Measurements from ENCODE around the gene BAIAP2L2.
"Not testable (repeated sequence)": the region's sequence is repeated elsewhere in the genome, so short reads cannot be mapped to it uniquely, and the experiment has no call there.

BAIAP2L2 gene, protein sequence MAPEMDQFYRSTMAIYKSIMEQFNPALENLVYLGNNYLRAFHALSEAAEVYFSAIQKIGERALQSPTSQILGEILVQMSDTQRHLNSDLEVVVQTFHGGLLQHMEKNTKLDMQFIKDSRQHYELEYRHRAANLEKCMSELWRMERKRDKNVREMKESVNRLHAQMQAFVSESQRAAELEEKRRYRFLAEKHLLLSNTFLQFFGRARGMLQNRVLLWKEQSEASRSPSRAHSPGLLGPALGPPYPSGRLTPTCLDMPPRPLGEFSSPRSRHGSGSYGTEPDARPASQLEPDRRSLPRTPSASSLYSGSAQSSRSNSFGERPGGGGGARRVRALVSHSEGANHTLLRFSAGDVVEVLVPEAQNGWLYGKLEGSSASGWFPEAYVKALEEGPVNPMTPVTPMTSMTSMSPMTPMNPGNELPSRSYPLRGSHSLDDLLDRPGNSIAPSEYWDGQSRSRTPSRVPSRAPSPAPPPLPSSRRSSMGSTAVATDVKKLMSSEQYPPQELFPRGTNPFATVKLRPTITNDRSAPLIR

GRCh38 chr22:38110008-38110862 lies at the start of gene BAIAP2L2:
Gene BAIAP2L2 (minus strand): TSS chr22:38110684. CDS start chr22:38110525, 159 bp downstream.
- DNase-seq (ENCODE audit: low spot score): no peak

GRCh38 chr22:38155703-38156102 lies 45.2 kb upstream of the BAIAP2L2 start:
- no peak for DNase-seq (ENCODE audit: low spot score)

DNA sequence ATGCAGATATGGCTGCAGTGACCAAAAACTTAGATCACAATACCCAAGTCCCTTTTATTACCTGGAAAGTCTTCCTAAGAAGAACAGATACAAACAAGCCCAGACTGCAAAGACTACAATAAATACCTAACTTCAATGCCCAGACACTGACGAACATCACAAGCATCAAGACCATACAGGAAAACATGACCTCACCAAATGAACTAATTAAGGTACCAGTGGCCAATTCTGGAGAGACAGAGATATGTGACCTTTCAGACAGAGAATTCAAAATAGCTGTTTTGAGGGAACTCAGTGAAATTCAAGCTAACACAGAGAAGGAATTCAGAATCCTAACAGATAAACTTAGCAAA lies 44.1 kb upstream of the BAIAP2L2 start:
- not testable (repeated sequence) for DNase-seq (ENCODE audit: low spot score)

DNA sequence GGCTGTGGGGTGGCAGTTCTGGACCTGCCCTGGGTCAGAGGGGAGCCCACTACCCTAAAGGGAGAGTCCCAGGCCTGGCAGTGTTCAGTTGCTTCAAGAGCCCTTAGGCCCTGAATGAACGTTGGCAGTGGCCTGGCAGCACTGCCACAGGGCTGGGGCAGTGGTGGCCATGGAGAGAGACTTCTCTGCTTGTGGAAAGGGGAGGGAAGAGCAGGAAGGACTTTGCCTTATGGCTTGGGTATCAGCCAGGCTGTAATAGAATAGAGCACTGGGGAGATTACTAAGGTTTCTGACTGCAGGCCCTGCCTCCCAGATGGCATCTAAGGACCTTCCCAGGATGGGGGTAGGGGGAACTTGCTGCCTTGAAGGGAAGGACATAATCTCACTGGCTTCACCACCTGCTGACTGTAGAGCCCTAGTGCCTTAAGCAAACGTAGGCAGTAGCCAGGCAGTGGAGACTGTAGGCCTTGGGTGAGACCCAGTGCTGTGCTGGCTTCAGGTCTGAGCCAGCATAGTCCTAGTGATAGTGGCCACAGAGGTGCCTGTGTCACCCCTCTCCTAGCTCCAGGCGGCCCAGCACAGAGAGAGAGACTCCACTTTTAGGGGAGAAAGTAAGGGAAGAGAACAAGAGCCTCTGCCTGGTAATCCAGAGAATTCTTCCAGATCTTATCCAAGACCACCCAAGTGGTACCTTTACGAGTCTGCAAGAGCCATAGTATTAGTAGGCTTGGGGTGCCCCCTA lies 43.5 kb upstream of the BAIAP2L2 start:
- no peak for DNase-seq (ENCODE audit: low spot score)

DNA sequence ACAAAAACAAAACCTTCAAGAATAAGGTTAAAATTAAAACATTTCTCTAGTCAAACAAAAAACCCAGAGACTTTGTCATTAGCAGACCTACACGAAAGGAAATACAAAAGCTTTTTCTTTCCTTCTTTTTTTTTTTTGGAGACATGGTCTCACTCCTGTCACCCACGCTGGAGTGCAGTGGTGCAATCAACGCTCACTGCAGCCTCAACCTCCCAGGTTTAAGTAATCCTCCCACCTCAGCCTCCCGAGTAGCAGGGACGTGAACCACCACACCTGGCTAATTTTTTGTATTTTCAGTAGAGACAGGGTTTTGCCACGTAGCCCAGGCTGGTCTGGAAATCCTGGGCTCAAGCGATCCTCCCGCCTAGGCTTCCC lies 40.6 kb upstream of the BAIAP2L2 start:
- no peak for DNase-seq (ENCODE audit: low spot score)

DNA sequence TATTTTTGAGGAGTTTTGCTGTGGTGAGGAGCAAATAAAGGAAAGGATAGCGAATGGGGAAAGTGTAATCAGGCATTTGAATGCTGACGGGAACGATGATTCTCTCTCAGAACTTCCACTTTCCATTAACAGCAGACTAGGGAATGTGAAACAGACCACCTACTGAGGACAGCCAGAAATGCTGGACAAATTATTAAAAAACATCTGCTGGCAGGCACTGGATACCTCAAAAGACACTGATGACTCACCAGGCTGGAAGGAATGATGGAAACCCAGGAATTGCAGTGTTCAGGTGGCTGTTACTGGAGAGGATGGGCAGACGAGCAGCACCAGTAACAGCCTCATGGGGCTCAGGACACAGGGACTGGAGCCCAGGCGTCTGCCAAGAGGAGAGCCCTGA lies 37.8 kb upstream of the BAIAP2L2 start:
- no peak for DNase-seq (ENCODE audit: low spot score)

GRCh38 chr22:38146166-38146565 lies 35.7 kb upstream of the BAIAP2L2 start:
- not testable (repeated sequence) for DNase-seq (ENCODE audit: low spot score)

GRCh38 chr22:38144025-38144405 lies 33.5 kb upstream of the BAIAP2L2 start:
- no peak for DNase-seq (ENCODE audit: low spot score)

DNA sequence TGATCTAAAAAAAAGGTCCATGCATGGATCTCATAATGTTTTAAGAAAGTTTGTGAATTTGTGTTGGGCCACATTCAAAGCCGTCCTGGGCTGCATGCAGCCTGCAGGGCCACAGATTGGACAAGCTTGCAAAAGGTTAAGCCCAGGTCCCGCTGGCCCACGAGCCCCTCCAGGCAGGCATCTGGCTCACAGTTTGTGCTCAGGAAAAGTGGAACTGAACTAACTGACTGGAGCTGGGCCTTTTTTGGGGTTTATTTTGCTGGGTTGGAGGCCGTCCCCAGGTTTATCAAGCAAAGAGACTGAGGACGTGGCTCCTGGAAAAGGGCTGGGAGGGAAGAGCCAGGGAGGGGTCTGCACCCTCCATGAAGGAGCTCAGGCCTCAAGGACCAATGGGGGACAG lies 32.1 kb upstream of the BAIAP2L2 start:
- DNase-seq (ENCODE audit: low spot score): no peak

DNA sequence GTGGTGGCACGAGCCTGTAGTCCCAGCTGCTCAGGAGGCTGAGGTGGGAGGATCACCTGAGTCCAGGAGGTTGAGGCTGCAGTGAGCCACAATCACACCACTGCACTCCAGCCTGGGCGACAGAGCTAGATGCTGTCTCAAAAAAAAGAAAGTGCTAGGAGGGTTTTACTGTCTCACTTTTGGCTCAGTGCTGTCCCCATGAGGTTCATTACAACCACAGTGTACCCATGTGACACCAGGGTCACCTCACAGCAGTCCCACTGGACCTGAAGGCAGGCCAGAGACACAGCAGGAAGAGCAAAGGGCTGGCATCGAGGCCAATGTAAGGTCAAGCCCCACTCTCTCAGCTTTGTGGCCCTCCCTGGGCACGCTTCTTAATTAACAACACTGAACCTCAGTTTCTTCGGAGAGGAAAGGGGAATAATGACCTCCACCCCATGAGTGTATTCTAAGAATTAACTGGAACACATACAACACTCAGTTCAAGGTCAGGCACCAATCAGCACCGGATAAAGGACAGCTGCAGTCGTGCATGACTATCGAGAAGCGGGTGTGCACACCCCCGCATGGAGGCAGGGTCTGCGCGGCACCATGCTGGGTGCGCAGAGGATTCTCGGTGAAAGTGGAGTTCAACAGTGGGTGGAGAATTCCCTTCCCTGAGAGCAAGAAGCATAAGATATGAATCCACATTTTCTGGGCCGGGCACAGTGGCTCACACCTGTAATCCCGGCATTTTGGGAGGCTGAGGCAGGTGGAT lies 30.9 kb upstream of the BAIAP2L2 start:
- no peak for DNase-seq (ENCODE audit: low spot score)

DNA sequence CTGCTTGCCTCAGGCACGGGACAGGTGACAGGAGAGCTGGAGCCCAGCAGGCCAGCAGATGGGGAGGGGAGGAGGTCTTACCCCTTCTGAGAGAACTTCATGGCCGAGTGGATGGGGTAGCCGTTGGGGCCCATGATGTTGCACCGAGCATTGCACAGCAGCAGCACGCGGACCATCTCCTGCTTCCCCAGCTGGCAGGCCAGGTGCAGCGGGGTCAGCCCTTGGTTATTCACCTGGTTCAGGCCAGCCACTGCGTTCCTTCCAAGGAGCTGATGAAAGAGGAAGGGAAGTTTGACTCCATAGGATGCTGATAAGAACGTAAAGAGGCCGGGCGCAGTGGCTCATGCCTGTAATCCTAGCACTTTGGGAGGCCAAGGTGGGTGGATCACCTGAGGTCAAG lies 29.4 kb upstream of the BAIAP2L2 start:
- DNase-seq (ENCODE audit: low spot score): no peak

DNA sequence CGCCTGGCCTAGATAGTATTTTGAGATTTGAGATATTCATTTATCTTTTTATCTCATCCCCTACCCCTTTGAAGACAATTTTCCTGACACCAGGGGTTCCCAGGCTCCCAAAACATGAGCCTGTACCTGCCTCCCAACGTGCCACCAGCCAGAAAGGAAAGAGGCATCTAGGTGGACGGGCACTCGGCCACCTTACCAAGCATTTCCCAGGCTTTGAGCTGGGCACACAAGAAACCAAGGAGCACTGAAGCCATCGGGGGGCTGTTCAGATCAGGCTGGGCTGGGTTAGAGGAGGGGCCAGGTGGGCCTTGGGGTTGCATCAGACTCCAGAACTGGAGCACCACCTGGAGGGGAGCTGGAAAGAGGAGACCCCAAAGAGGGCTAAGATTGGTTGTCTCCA lies 28.5 kb upstream of the BAIAP2L2 start:
- no peak for DNase-seq (ENCODE audit: low spot score)

- DNase-seq (ENCODE audit: low spot score): no peak
Observed at GRCh38 chr22:38137876-38138687, 27.6 kb upstream of the BAIAP2L2 start.

- DNase-seq (ENCODE audit: low spot score): no peak
Observed at GRCh38 chr22:38136607-38137006, 26.1 kb upstream of the BAIAP2L2 start.

DNA sequence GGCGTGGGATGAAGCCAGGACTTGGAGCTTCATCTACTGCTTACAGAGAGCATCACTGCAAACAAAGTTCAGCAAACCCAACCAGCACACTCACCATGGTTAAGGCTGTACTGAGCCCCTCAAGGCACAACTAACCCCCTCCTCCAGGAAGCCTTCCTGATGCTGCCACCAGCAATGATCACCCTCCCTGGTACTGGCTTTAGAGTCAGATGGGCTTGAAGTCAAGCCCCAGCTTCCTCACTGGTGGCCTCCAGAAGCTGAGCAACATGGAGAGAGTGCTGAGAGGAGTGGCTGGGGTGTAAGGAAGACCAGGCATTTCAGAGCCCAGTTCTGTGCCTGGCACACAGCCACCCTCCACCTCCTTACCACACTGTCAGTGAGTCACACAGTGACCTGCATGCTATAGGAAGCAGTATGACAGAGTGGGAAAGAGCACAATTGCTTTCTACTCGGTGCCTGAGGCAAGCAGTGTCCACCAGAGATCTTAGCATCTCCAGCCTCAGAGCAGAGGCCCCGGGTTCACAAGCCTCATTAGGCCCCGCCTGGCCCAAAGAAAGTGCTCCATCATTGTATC lies 24.7 kb upstream of the BAIAP2L2 start:
- no peak for DNase-seq (ENCODE audit: low spot score)

GRCh38 chr22:38133331-38133730 lies 22.8 kb upstream of the BAIAP2L2 start:
- DNase-seq (ENCODE audit: low spot score): no peak

- DNase-seq (ENCODE audit: low spot score): no peak
Observed at GRCh38 chr22:38132794-38133193, 22.3 kb upstream of the BAIAP2L2 start.

GRCh38 chr22:38132136-38132535 lies 21.7 kb upstream of the BAIAP2L2 start:
- DNase-seq (ENCODE audit: low spot score): no peak

GRCh38 chr22:38131399-38131798 lies 20.9 kb upstream of the BAIAP2L2 start:
- no peak for DNase-seq (ENCODE audit: low spot score)

DNA sequence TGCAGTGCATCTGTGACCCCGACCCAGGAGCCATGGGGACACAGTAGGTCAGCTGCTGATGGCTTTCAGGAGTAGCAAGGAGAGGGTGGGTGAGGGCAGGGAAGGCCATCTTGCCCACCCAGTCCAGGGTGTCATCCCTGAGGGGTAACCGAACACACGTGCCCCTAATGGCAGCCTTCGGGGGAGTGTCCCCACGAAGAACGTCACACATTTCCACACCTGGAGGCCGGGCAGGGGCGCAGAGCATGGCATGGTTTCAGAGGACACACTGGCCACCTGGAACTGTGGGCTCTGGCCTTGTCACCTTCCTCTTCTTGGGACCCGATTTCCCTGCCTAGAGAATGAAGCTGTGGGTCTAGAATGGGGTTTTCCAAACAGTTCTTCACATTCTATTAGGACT lies 19.4 kb upstream of the BAIAP2L2 start:
- DNase-seq (ENCODE audit: low spot score): no peak

All from CD4-positive, alpha-beta T cell treated with Interleukin-2 at 100 ng/mL for 4 hours (primary cell).